ENCODE results near the gene THADA.
A peak's percentile ranks its signal among the peaks of the same experiment; 100 is the strongest.

Gene THADA

GRCh38 chr2:43293744-43294695 is 301.8 kb downstream of the THADA start (continued):
- TF ChIP-seq ZSCAN4 (tag by site-specific recombination; IDR thresholded peaks at IDR 0.05) = peak; percentile 22; the same call in 1 of the 2 replicates
- TF ChIP-seq ZFHX2 (tag by site-specific recombination; conservative IDR thresholded peaks at IDR 0.05) = no peak; the same call in 1 of the 2 replicates
- TF ChIP-seq WT1 (tag by site-specific recombination; IDR thresholded peaks at IDR 0.05) = peak; percentile 75
- TF ChIP-seq ZBTB1 (tag by site-specific recombination; IDR thresholded peaks at IDR 0.05) = 0 out of 2 replicates have a peak, but pooled peaks have one; percentile 39

- H3K4me3 ChIP-seq (ENCODE audit: low read depth, low read length) = no peak overlapping the region
Observed at GRCh38 chr2:43292851-43293743, 302.7 kb downstream of the THADA start.

More at GRCh38 chr2:43292851-43293743, 302.7 kb downstream of the THADA start:
- TF ChIP-seq ZNF433 (tag by site-specific recombination; IDR thresholded peaks at IDR 0.05; ENCODE audit: low read depth) (no peak), ZNF266 (tag by site-specific recombination; IDR thresholded peaks at IDR 0.05; ENCODE audit: low read depth) (no peak), ZNF311 (tag by site-specific recombination; IDR thresholded peaks at IDR 0.05; ENCODE audit: borderline replicate concordance) (no peak), HOXA7 (CRISPR knock-in tag; IDR thresholded peaks at IDR 0.05; ENCODE audit: borderline replicate concordance) (no peak), ZNF112 (tag by site-specific recombination; IDR thresholded peaks at IDR 0.05) (no peak), ZNF677 (tag by site-specific recombination; IDR thresholded peaks at IDR 0.05) (no peak), ZNF621 (tag by site-specific recombination; IDR thresholded peaks at IDR 0.05) (no peak), ZBTB26 (tag by site-specific recombination; optimal IDR thresholded peaks at IDR 0.05) (no peak), KLF8 (tag by site-specific recombination; IDR thresholded peaks at IDR 0.05) (no peak), ZNF148 (tag by site-specific recombination; IDR thresholded peaks at IDR 0.05; ENCODE audit: borderline replicate concordance) (no peak), ZNF555 (tag by site-specific recombination; conservative IDR thresholded peaks at IDR 0.05) (no peak), ZNF449 (tag by site-specific recombination; IDR thresholded peaks at IDR 0.05) (no peak), TRIM28 (IDR thresholded peaks at IDR 0.05; ENCODE audit: borderline replicate concordance, low read length) (no peak), INSM2 (tag by site-specific recombination; IDR thresholded peaks at IDR 0.05) (no peak), ZNF704 (tag by site-specific recombination; IDR thresholded peaks at IDR 0.05) (no peak), ELK4 (IDR thresholded peaks at IDR 0.05; ENCODE audit: borderline replicate concordance, low read depth, low read length) (no peak)
- Histone ChIP-seq H3K4me1 (ENCODE audit: control insufficient read depth, insufficient read depth, low read length) (peaks cover 15% of the 10 kb centered on the region), H3K9me3 (ENCODE audit: control insufficient read depth, insufficient read depth, low read depth, low read length) (no peaks in the 10 kb centered on the region), H3K36me3 (ENCODE audit: control insufficient read depth in 2 of 2, insufficient read depth in 1 of 2, low read length in 2 of 2) (peaks cover 0 to 4% of the 10 kb centered on the region in 2 experiments; a peak in 1 of 3 replicates), H3K27ac (ENCODE audit: extremely low read depth, low read depth, low read length) (peak overlapping the region; percentile 40)
- CTCF ChIA-PET = no interaction called here
- POLR2A ChIA-PET = no interaction called here

Data from HEK293 (cell line).